Liver (tissue), 9 donors: Measurements from ENCODE around the gene UTP4. TPM values are rescaled to one million over a fixed set of nuclear protein-coding genes. Genes with fewer than 3 reads are reported as not detected.

Experiments
- DNase-seq: peaks from one replicate; pipeline ENCODE4 v3.0.0-alpha.2; 2017; ENCODE audit warnings: low spot score
- H3K27ac ChIP-seq, 2 donors: one replicate each; pipeline ENCODE4 v1.7.0; 2013; ENCODE audit warnings: inconsistent platforms in 2 of 2, low read length in 2 of 2, control low read depth in 1 of 2, low read depth in 1 of 2, mild to moderate bottlenecking in 1 of 2
- H3K27me3 ChIP-seq, 4 donors: one replicate each; pipeline versions ENCODE4 v1.6.1 to v1.7.0; 2013; ENCODE audit warnings: low read length in 3 of 4, inconsistent platforms in 1 of 4, mild to moderate bottlenecking in 1 of 4, moderate library complexity in 1 of 4; ENCODE audit not compliant: control insufficient read depth in 4 of 4, insufficient read depth in 4 of 4
- H3K36me3 ChIP-seq, 4 donors: one replicate each; pipeline versions ENCODE4 v1.6.1 to v1.7.0; 2013; ENCODE audit warnings: low read length in 3 of 4, mild to moderate bottlenecking in 3 of 4, low read depth in 1 of 4, moderate library complexity in 1 of 4; ENCODE audit not compliant: control insufficient read depth in 4 of 4, insufficient read depth in 3 of 4
- H3K4me1 ChIP-seq, 4 donors: one replicate each; pipeline versions ENCODE4 v1.6.1 to v1.7.0; 2013; ENCODE audit warnings: low read length in 3 of 4, mild to moderate bottlenecking in 3 of 4, moderate library complexity in 1 of 4; ENCODE audit not compliant: control insufficient read depth in 4 of 4, insufficient read depth in 4 of 4
- H3K4me3 ChIP-seq, 3 donors: one replicate each; pipeline versions ENCODE4 v1.6.1 to v1.7.0; 2013; ENCODE audit warnings: low read length in 3 of 3, control low read depth in 1 of 3, low read depth in 1 of 3, mild to moderate bottlenecking in 1 of 3
- H3K9ac ChIP-seq, 2 donors: one replicate each; pipeline ENCODE4 v1.7.0; 2013; ENCODE audit warnings: low read length in 2 of 2, mild to moderate bottlenecking in 2 of 2, moderate library complexity in 2 of 2, control low read depth in 1 of 2, low read depth in 1 of 2
- H3K9me3 ChIP-seq, 4 donors: one replicate each; pipeline versions ENCODE4 v1.6.1 to v1.7.0; 2013; ENCODE audit warnings: low read length in 3 of 4; ENCODE audit not compliant: control insufficient read depth in 4 of 4
- ATF3 ChIP-seq: IDR thresholded peaks from 2 replicates; pipeline ENCODE4 v1.6.1; 2016; ENCODE audit warnings: antibody characterized with exemption
- CTCF ChIP-seq: fragments of 150-350 bp; IDR thresholded peaks from 2 replicates; pipeline ENCODE4 v1.5.1; 2017; ENCODE audit warnings: improper control_type of control experiment, low read depth, low read length; ENCODE audit not compliant: missing input control
- EGR1 ChIP-seq, 2 donors: IDR thresholded peaks; 2 replicates each; pipeline ENCODE4 v1.6.1; 2016 to 2018; ENCODE audit warnings: antibody characterized with exemption in 2 of 2, low read depth in 2 of 2
- FOXA1 ChIP-seq: IDR thresholded peaks from 2 replicates; pipeline ENCODE4 v1.6.1; 2016; ENCODE audit warnings: antibody characterized with exemption
- FOXA2 ChIP-seq: IDR thresholded peaks from 2 replicates; pipeline ENCODE4 v1.6.1; 2016; ENCODE audit warnings: antibody characterized with exemption
- GABPA ChIP-seq, 2 donors: IDR thresholded peaks in 1 of 2; conservative IDR thresholded peaks in 1 of 2; 2 replicates each; pipeline ENCODE4 v1.6.1; 2016; ENCODE audit warnings: antibody characterized with exemption in 2 of 2, mild to moderate bottlenecking in 1 of 2, moderate library complexity in 1 of 2
- HNF4A ChIP-seq, 2 donors: conservative IDR thresholded peaks; 2 replicates each; pipeline ENCODE4 v1.6.1; 2016; ENCODE audit warnings: antibody characterized with exemption in 2 of 2, mild to moderate bottlenecking in 2 of 2
- HNF4G ChIP-seq: IDR thresholded peaks from 2 replicates; pipeline ENCODE4 v1.6.1; 2016; ENCODE audit warnings: antibody characterized with exemption
- JUND ChIP-seq, 2 donors: IDR thresholded peaks; 2 replicates each; pipeline ENCODE4 v1.6.1; 2016; ENCODE audit warnings: antibody characterized with exemption in 2 of 2
- MAX ChIP-seq: IDR thresholded peaks from 2 replicates; pipeline ENCODE4 v1.6.1; 2016; ENCODE audit warnings: antibody characterized with exemption
- NR2F2 ChIP-seq: IDR thresholded peaks from 2 replicates; pipeline ENCODE4 v1.6.1; 2016; ENCODE audit warnings: antibody characterized with exemption
- RAD21 ChIP-seq, 2 donors: IDR thresholded peaks; 2 replicates each; pipeline ENCODE4 v1.6.1; 2016; ENCODE audit warnings: antibody characterized with exemption in 2 of 2, mild to moderate bottlenecking in 2 of 2
- REST ChIP-seq: IDR thresholded peaks from 2 replicates; pipeline ENCODE4 v1.6.1; 2016; ENCODE audit warnings: antibody characterized with exemption, mild to moderate bottlenecking
- RXRA ChIP-seq, 2 donors: IDR thresholded peaks; 2 replicates each; pipeline ENCODE4 v1.6.1; 2017 to 2018; ENCODE audit warnings: antibody characterized with exemption in 2 of 2, mild to moderate bottlenecking in 1 of 2
- SP1 ChIP-seq: IDR thresholded peaks from 2 replicates; pipeline ENCODE4 v1.6.1; 2018; ENCODE audit warnings: antibody characterized with exemption, mild to moderate bottlenecking
- TAF1 ChIP-seq: conservative IDR thresholded peaks from 2 replicates; pipeline ENCODE4 v1.6.1; 2016; ENCODE audit warnings: antibody characterized with exemption, mild to moderate bottlenecking
- YY1 ChIP-seq: IDR thresholded peaks from 2 replicates; pipeline ENCODE4 v1.6.1; 2016; ENCODE audit warnings: antibody characterized with exemption, mild to moderate bottlenecking
- ZBTB33 ChIP-seq: IDR thresholded peaks from 2 replicates; pipeline ENCODE4 v1.6.1; 2016; ENCODE audit warnings: antibody characterized with exemption
- WGBS: extraction: QIAGEN DNeasy Blood & Tissue Kit; methylation state at CpG from one replicate; pipeline ENCODE4 v1.1.7; 2013; 5-methylcytosine and 5-hydroxymethylcytosine counted together
- polyA plus RNA-seq, 2 donors: library from polyadenylated mRNA; stranded (reverse) in 1 of 2; unstranded in 1 of 2; fragments of 200-250 nt in 1 of 2; fragments of >200 nt in 1 of 2; fragmentation: Nextera tagmentation in 1 of 2; extraction: Ambion mirVana in 1 of 2; gene quantifications; one replicate each; pipeline versions ENCODE4 v1.2.1 to v1.2.3, GENCODE V29; 2013 to 2015
- total RNA-seq, 2 donors: library from RNA; depleted of rRNA; stranded (reverse); fragments of >200 nt; gene quantifications; one replicate each; pipeline ENCODE4 v1.2.3, GENCODE V29; 2014
- donor health status: healthy.
- donor health status: healthy.
- donor health status: healthy.
- donor health status: healthy.
- donor health status: healthy.

UTP4 gene
- total and polyA plus RNA-seq, 4 donors, result 11.3 to 13.8 (median 12.4) TPM

- Histone ChIP-seq H3K4me1 (no peaks in the 10 kb centered on the region), H3K27me3 (no peaks in the 10 kb centered on the region), H3K27ac (no peak overlapping the region), H3K9ac (no peak overlapping the region), H3K4me3 (no peak overlapping the region), H3K36me3 (peaks cover 0 to 25% (median 17%) of the 10 kb centered on the region in 4 donors), H3K9me3 (no peaks in the 10 kb centered on the region)
- TF ChIP-seq REST (no peak), GABPA (IDR thresholded peaks at IDR 0.05 in 1 of 2, conservative IDR thresholded peaks at IDR 0.05 in 1 of 2) (no peak), HNF4A (conservative IDR thresholded peaks at IDR 0.05) (no peak)
- 81% methylated on average over 6 of the region's 6 CpGs for WGBS
- no peak for DNase-seq
These were observed 39.1 kb downstream of the UTP4 start for GRCh38 chr16:69171325-69172084.

- no peaks in the 10 kb centered on the region for H3K9me3 ChIP-seq
- no peak overlapping the region for H3K27ac ChIP-seq
- H3K4me3 ChIP-seq, result no peak overlapping the region
- no peaks in the 10 kb centered on the region for H3K27me3 ChIP-seq
- no peak for DNase-seq
- H3K36me3 ChIP-seq, result no peaks in the 10 kb centered on the region
- 95% methylated on average over 4 of the region's 4 CpGs for WGBS
- H3K9ac ChIP-seq, result no peak overlapping the region
- H3K4me1 ChIP-seq, result no peaks in the 10 kb centered on the region
- TF ChIP-seq JUND (IDR thresholded peaks at IDR 0.05) (no peak), ZBTB33 (no peak), HNF4G (no peak), EGR1 (IDR thresholded peaks at IDR 0.05; ENCODE audit: low read depth in 2 of 2) (no peak), TAF1 (no peak), FOXA1 (no peak), SP1 (no peak), CTCF (no peak), ATF3 (no peak), GABPA (IDR thresholded peaks at IDR 0.05 in 1 of 2, conservative IDR thresholded peaks at IDR 0.05 in 1 of 2) (no peak), MAX (no peak), YY1 (no peak), REST (no peak), HNF4A (conservative IDR thresholded peaks at IDR 0.05) (no peak), FOXA2 (no peak), NR2F2 (no peak), RAD21 (IDR thresholded peaks at IDR 0.05) (no peak), RXRA (IDR thresholded peaks at IDR 0.05) (no peak)
These were observed 43.8 kb downstream of the UTP4 start for GRCh38 chr16:69176033-69176800.
